HG03196 (cell line): Measurements from ENCODE around the gene ZNF644.

Experiments
- ATAC-seq: cut with Tn5 transposase; IDR thresholded peaks from one replicate; pipeline ENCODE4 v1.9.1; 2021; ENCODE audit not compliant: unreplicated experiment

ZNF644 gene

GRCh38 chr1:90989302-90989701 is 32.5 kb downstream of the ZNF644 start:
- ATAC-seq: no peak

- no peak for ATAC-seq
These were observed 34.0 kb downstream of the ZNF644 start for GRCh38 chr1:90987841-90988240.

DNA sequence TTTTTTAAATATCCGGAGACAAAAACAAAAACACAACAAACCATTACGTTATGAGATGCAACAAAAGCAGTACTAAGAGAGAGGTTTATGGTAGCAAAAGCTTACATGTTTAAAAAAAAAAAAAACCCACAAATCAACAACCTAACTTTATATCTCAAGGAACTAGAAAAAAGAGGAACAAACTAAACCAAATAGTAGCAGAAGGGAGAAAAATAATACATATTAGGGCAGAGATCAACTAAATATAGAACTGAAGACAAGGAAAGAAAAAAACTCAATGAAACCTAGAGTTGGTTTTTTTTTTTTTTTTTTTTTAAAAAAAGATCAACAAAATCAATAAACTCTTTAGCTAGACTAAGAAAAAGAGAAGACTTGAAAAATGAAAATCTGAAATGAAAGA is 34.9 kb downstream of the ZNF644 start:
- no peak for ATAC-seq

- no peak for ATAC-seq
These were observed 44.3 kb downstream of the ZNF644 start for GRCh38 chr1:90977522-90977921.

DNA sequence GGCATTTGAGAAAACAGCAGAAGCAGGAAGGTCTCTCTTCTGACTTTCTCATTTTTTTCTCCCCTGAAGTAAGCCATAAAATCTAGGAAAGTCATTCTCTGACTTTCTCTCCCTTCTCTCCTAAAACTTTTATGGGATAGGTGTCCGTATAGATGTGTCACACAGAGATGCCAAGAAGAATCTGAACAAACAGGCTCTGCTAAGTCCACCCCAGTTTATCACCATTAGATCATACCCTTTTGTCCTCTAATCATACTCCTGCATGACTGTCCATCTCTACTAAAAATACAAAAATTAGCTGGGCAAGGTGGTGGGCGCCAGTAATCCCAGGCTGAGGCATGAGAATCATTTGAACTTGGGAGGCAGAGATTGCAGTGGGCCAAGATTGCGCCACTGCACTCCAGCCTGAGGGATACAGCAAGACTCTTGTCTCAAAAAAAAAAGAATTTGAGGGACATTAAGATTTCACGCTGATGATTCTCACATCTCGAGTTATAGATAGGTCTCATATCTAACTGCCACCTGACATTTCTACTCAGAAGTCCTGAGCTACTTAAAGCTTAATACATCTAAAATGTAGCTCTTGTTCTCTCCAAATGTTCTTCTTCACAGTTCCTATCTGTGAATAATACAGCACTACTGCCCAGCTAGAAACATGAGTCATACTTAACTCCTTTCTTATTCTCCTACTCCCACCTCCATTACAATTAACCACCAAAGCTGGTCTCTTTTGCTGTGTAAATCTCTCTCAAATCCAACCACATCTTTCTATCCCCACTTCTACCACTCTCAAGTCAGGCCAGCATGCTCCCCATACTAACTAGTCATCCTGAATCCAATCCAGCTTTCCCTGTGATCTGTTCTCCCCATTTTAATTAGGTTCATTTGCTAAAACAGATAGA is 47.7 kb downstream of the ZNF644 start:
- no peak for ATAC-seq

GRCh38 chr1:90970208-90970607 is 51.6 kb downstream of the ZNF644 start:
- ATAC-seq: no peak

- no peak for ATAC-seq
These were observed 52.6 kb downstream of the ZNF644 start for GRCh38 chr1:90969241-90969640.

DNA sequence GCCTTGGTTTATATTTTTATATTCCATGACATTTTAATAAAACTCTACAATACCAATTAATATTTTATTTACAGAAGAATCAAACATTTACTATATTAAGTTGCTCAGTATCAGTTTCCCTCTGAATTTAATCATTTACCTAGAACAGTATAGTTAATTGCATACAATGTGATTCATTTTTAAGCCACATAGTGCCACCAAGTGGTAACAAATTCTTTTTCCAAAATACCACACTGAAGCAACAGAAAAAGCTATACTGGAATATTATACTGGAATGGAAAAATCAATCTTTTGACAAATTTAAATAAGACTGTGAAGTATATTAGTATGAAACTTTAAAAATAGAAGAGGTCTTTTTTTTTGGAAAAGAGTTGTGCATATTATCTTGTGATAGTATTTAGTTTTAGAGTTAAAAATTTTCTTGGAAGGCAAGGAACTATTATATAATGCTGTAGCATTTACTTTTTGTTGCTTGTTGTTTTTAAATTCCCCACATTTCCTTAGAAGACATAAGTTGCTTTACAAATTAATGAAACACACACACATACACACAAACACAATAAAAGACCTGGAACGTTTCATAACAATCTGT is 57.3 kb downstream of the ZNF644 start:
- no peak for ATAC-seq

- ATAC-seq: no peak
These were observed 58.2 kb downstream of the ZNF644 start for GRCh38 chr1:90963651-90964050.

DNA sequence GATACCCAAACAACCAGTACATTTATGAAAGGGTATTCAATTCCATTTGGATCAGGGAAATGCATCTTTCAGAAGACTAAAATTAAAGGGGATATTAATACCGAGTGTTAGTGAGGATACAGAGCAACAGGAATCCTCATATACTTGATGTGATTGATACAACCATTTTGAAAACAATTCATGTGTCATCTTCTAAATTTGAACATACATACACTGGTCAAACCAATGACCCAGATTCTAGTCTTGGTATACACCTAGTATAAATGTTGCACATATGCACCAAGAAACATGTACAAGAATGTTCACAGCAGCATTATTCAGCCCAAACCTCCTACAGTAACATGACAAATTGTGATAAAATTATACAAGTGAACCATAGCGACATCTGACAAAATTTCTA is 58.6 kb downstream of the ZNF644 start:
- no peak for ATAC-seq

DNA sequence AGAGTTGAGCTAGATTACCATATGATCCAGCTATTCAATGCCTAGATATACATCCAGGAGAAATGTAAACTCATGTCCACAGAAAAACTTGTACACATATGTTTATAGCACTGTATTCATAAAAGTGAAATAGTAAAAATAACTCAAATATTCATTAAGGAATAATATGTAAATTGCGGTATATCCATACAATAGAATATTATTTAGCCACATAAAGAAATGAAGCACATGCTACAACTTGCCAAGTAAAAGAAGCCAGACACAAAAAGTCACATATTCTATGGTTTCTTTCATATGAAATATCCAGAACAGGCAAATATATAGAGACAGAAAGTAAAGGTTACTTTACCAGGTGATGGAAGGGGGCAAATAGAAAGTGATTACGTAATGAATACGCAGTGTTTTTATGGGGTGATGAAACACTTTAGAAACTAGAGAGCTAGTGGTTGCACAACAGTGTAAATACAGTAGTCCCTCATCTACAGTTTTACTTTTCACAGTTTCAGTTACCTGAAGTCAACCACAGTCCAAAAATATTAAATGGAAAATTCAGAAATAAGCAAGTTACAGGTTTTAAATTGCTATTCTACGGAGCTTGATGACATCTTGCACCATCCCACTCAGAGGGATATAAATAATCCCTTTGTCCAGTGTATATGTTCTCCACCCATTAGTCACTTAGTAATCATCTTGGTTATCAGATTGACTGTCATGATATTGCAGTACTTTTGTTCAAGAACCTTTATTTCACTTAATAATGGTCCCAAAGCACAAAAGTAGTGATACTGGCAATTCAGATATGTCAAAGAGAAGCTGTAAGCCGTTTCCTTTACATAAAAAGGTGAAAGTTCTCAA is 62.3 kb downstream of the ZNF644 start:
- no peak for ATAC-seq

- ATAC-seq: no peak
These were observed 64.3 kb downstream of the ZNF644 start for GRCh38 chr1:90957497-90957896.

GRCh38 chr1:90955769-90956168 is 66.1 kb downstream of the ZNF644 start:
- ATAC-seq: no peak

GRCh38 chr1:90952906-90953305 is 68.9 kb downstream of the ZNF644 start:
- no peak for ATAC-seq

GRCh38 chr1:90951009-90951408 is 70.8 kb downstream of the ZNF644 start:
- ATAC-seq: no peak

DNA sequence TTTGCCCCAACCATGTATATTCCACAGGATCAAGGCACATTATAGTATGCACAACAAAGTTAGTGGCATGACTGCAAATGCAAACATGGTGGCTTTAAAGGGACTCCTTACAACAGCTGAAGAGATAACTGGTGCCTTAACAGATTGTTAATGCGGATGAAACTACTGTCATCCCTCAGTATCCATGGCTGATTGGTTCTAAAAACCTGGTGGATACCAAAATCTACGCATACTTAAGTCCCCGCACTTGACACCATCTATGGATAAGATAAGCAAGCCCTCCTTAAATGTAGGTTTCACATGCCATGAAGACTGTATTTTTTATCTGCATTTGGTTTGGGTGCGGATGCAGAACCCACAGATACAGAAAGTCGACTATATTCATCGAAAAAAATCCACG is 73.5 kb downstream of the ZNF644 start:
- no peak for ATAC-seq

GRCh38 chr1:90946630-90947029 is 75.2 kb downstream of the ZNF644 start:
- no peak for ATAC-seq

DNA sequence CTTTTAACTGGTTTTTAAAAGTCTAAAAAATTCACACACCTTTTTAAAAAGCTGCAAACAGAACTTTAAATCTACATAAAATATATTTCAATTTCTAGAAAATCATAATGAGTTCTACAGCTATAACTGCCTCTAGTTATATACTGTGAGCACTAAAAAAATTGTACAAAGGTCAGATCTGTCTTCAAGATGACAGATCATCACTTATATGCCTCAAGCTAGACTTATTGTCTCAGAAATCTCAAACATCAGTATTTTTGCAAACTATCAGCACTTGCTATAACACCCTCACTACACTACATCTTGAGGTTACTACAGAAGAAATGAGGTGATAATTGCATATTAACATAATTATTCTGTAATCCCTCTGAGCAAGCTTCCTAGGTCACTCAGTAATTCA is 76.5 kb downstream of the ZNF644 start:
- no peak for ATAC-seq

DNA sequence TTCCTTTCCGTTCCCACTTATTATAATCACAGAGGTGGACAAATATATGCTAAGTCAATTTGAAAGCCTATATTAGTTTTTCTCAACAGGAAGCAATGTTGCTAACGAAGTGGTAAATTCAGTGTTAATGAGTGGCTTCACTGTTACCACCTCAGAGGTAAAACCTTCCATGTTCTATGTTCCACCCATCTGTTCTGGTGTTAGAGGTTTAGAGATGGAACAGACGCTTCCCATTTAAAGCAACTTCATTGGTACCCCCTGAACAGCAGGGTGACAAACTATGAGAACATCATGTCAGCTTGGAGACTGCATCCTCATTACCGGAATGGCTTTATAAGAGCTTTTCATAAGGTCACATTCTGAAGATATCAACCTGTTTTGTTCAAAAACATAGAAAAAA is 77.9 kb downstream of the ZNF644 start:
- ATAC-seq: no peak

DNA sequence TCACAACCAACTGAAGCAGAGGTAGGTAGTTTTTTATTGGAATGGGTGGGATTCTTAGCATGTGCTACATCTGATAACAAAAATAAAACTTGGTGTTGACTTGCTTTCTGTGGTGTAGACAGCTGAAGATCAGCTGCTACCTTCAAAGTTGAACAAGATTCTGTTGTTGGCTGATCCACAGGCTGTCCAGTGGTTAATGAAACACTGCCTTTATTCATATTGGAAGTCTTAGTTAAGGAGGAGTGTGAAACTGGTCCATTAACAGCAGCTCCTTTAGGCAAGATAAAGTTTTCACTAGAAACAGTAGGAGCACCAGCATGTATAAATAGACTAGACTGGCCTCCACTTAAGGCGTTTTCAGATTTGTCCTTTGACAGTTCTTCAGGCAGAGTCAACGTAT is 81.1 kb downstream of the ZNF644 start:
- no peak for ATAC-seq

DNA sequence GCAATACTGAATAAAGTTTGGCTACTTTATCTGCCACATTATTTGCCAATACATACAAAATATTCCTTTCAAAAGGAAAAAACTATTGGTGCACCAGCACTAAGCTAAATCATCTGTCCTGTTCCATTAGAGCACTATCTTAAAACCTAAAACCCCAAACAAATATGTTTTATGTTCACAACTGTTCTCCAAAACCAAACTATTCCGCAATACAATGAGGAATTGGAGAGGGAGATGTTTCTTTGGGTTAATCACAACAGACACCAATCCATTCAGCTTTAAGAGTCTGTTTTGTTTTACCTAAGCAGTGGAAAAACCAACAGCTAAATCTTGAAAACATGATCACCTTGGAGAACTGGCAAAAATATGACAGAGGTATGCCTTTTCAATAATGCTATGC is 85.1 kb downstream of the ZNF644 start:
- ATAC-seq: no peak

GRCh38 chr1:90936061-90936460 is 85.8 kb downstream of the ZNF644 start:
- no peak for ATAC-seq
